ENCODE results near the gene BNC2. TPM values are rescaled to one million over a fixed set of nuclear protein-coding genes. Genes with fewer than 3 reads are reported as not detected.

Gene BNC2
- total RNA-seq, 1 experiment from 2014 or later, result 4.9 TPM

- Histone ChIP-seq H3K36me3 (no peaks in the 10 kb centered on the region), H3K27me3 (replicated peaks) (no peaks in the 10 kb centered on the region), H3K27ac (no peak overlapping the region), H3K4me1 (replicated peaks) (no peaks in the 10 kb centered on the region), H3K4me3 (no peak overlapping the region), H3K9me3 (replicated peaks) (no peaks in the 10 kb centered on the region)
- DNase-seq (ENCODE audit: low read depth in 1 of 2, low spot score in 2 of 2), result no peak
Measured at GRCh38 chr9:16640649-16641048, 229.8 kb downstream of the BNC2 start.

- Histone ChIP-seq H3K9me3 (replicated peaks) (no peaks in the 10 kb centered on the region), H3K27ac (no peak overlapping the region), H3K4me3 (no peak overlapping the region), H3K4me1 (replicated peaks) (no peaks in the 10 kb centered on the region), H3K36me3 (no peaks in the 10 kb centered on the region), H3K27me3 (replicated peaks) (no peaks in the 10 kb centered on the region)
- no peak for DNase-seq (ENCODE audit: low read depth in 1 of 2, low spot score in 2 of 2)
Measured at GRCh38 chr9:16639644-16640043, 230.8 kb downstream of the BNC2 start.

- Histone ChIP-seq H3K36me3 (no peaks in the 10 kb centered on the region), H3K27me3 (replicated peaks) (no peaks in the 10 kb centered on the region), H3K4me1 (replicated peaks) (no peaks in the 10 kb centered on the region), H3K9me3 (replicated peaks) (no peaks in the 10 kb centered on the region), H3K27ac (no peak overlapping the region), H3K4me3 (no peak overlapping the region)
- DNase-seq (ENCODE audit: low read depth in 1 of 2, low spot score in 2 of 2), result no peak
Measured at GRCh38 chr9:16637911-16638310, 232.6 kb downstream of the BNC2 start.

GRCh38 chr9:16637218-16637617 is 233.3 kb downstream of the BNC2 start:
- no peaks in the 10 kb centered on the region for H3K27me3 ChIP-seq (replicated peaks)
- H3K36me3 ChIP-seq, result no peaks in the 10 kb centered on the region
- no peak overlapping the region for H3K4me3 ChIP-seq
- no peaks in the 10 kb centered on the region for H3K9me3 ChIP-seq (replicated peaks)
- H3K27ac ChIP-seq, result no peak overlapping the region
- DNase-seq (ENCODE audit: low read depth in 1 of 2, low spot score in 2 of 2), result no peak
- no peaks in the 10 kb centered on the region for H3K4me1 ChIP-seq (replicated peaks)

GRCh38 chr9:16633794-16634193 is 236.7 kb downstream of the BNC2 start:
- Histone ChIP-seq H3K36me3 (no peaks in the 10 kb centered on the region), H3K4me3 (no peak overlapping the region), H3K27ac (no peak overlapping the region), H3K27me3 (replicated peaks) (no peaks in the 10 kb centered on the region), H3K9me3 (replicated peaks) (no peaks in the 10 kb centered on the region), H3K4me1 (replicated peaks) (peaks cover 1% of the 10 kb centered on the region)
- no peak for DNase-seq (ENCODE audit: low read depth in 1 of 2, low spot score in 2 of 2)

- H3K9me3 ChIP-seq (replicated peaks), result no peaks in the 10 kb centered on the region
- no peaks in the 10 kb centered on the region for H3K27me3 ChIP-seq (replicated peaks)
- H3K4me3 ChIP-seq, result no peak overlapping the region
- peaks cover 47% of the 10 kb centered on the region for H3K4me1 ChIP-seq (replicated peaks)
- peak overlapping the region; percentile 70 for H3K27ac ChIP-seq
- no peaks in the 10 kb centered on the region for H3K36me3 ChIP-seq
- no peak for DNase-seq (ENCODE audit: low read depth in 1 of 2, low spot score in 2 of 2)
Measured at GRCh38 chr9:16628413-16628812, 242.1 kb downstream of the BNC2 start.

- no peaks in the 10 kb centered on the region for H3K27me3 ChIP-seq (replicated peaks)
- H3K4me1 ChIP-seq (replicated peaks), result peaks cover 47% of the 10 kb centered on the region
- H3K27ac ChIP-seq, result peak overlapping the region; percentile 70
- H3K4me3 ChIP-seq, result no peak overlapping the region
- H3K9me3 ChIP-seq (replicated peaks), result no peaks in the 10 kb centered on the region
- H3K36me3 ChIP-seq, result no peaks in the 10 kb centered on the region
- DNase-seq (ENCODE audit: low read depth in 1 of 2, low spot score in 2 of 2), result peak; percentile 66 to 70
Measured at GRCh38 chr9:16627967-16628366, 242.5 kb downstream of the BNC2 start.

GRCh38 chr9:16627521-16627920 is 242.9 kb downstream of the BNC2 start:
- Histone ChIP-seq H3K4me3 (no peak overlapping the region), H3K27ac (peak overlapping the region; percentile 70), H3K4me1 (replicated peaks) (peaks cover 47% of the 10 kb centered on the region)

GRCh38 chr9:16626577-16627130 is 243.8 kb downstream of the BNC2 start:
- Histone ChIP-seq H3K27ac (peak overlapping the region; percentile 70), H3K27me3 (replicated peaks) (no peaks in the 10 kb centered on the region), H3K9me3 (replicated peaks) (no peaks in the 10 kb centered on the region), H3K4me3 (peak overlapping the region; percentile 9; the same call in 1 of the 2 replicates), H3K4me1 (replicated peaks) (peaks cover 47% of the 10 kb centered on the region), H3K36me3 (no peaks in the 10 kb centered on the region)
- peak; percentile 49 to 72 for DNase-seq (ENCODE audit: low read depth in 1 of 2, low spot score in 2 of 2)

More at GRCh38 chr9:16627521-16627920, 242.9 kb downstream of the BNC2 start:
- no peak for DNase-seq (ENCODE audit: low read depth in 1 of 2, low spot score in 2 of 2)
- H3K27me3 ChIP-seq (replicated peaks), result no peaks in the 10 kb centered on the region
- H3K36me3 ChIP-seq, result no peaks in the 10 kb centered on the region
- H3K9me3 ChIP-seq (replicated peaks), result no peaks in the 10 kb centered on the region

GRCh38 chr9:16625811-16626210 is 244.7 kb downstream of the BNC2 start:
- Histone ChIP-seq H3K4me3 (no peak overlapping the region), H3K27me3 (replicated peaks) (no peaks in the 10 kb centered on the region), H3K9me3 (replicated peaks) (no peaks in the 10 kb centered on the region), H3K4me1 (replicated peaks) (peaks cover 47% of the 10 kb centered on the region), H3K36me3 (no peaks in the 10 kb centered on the region), H3K27ac (peak overlapping the region; percentile 70)
- DNase-seq (ENCODE audit: low read depth in 1 of 2, low spot score in 2 of 2), result peak in 1 of 2 experiments; percentile 48

GRCh38 chr9:16625161-16625631 is 245.3 kb downstream of the BNC2 start:
- H3K36me3 ChIP-seq, result no peaks in the 10 kb centered on the region
- peaks cover 47% of the 10 kb centered on the region for H3K4me1 ChIP-seq (replicated peaks)
- DNase-seq (ENCODE audit: low read depth in 1 of 2, low spot score in 2 of 2), result no peak
- H3K4me3 ChIP-seq, result no peak overlapping the region
- H3K9me3 ChIP-seq (replicated peaks), result no peaks in the 10 kb centered on the region
- H3K27ac ChIP-seq, result peak overlapping the region; percentile 70
- H3K27me3 ChIP-seq (replicated peaks), result no peaks in the 10 kb centered on the region

GRCh38 chr9:16624744-16625117 is 245.7 kb downstream of the BNC2 start:
- H3K9me3 ChIP-seq (replicated peaks), result no peaks in the 10 kb centered on the region
- no peaks in the 10 kb centered on the region for H3K27me3 ChIP-seq (replicated peaks)
- DNase-seq (ENCODE audit: low read depth in 1 of 2, low spot score in 2 of 2), result no peak
- peaks cover 47% of the 10 kb centered on the region for H3K4me1 ChIP-seq (replicated peaks)
- H3K27ac ChIP-seq, result no peak overlapping the region
- no peak overlapping the region for H3K4me3 ChIP-seq
- H3K36me3 ChIP-seq, result no peaks in the 10 kb centered on the region

- no peak overlapping the region for H3K4me3 ChIP-seq
- H3K27ac ChIP-seq, result no peak overlapping the region
- H3K4me1 ChIP-seq (replicated peaks), result peaks cover 47% of the 10 kb centered on the region
- no peaks in the 10 kb centered on the region for H3K27me3 ChIP-seq (replicated peaks)
- no peak for DNase-seq (ENCODE audit: low read depth in 1 of 2, low spot score in 2 of 2)
- no peaks in the 10 kb centered on the region for H3K9me3 ChIP-seq (replicated peaks)
- no peaks in the 10 kb centered on the region for H3K36me3 ChIP-seq
Measured at GRCh38 chr9:16623989-16624743, 246.3 kb downstream of the BNC2 start.

GRCh38 chr9:16622541-16622940 is 247.9 kb downstream of the BNC2 start:
- H3K27me3 ChIP-seq (replicated peaks), result no peaks in the 10 kb centered on the region
- H3K4me3 ChIP-seq, result no peak overlapping the region
- no peaks in the 10 kb centered on the region for H3K36me3 ChIP-seq
- no peak for DNase-seq (ENCODE audit: low read depth in 1 of 2, low spot score in 2 of 2)
- peaks cover 33% of the 10 kb centered on the region for H3K4me1 ChIP-seq (replicated peaks)
- no peak overlapping the region for H3K27ac ChIP-seq
- no peaks in the 10 kb centered on the region for H3K9me3 ChIP-seq (replicated peaks)

Data from SJSA1 (cell line).